ENCODE data around the gene HIVEP1.
"Not testable (repeated sequence)": the region's sequence is repeated elsewhere in the genome, so short reads cannot be mapped to it uniquely, and the experiment has no call there.

HIVEP1 gene

DNA sequence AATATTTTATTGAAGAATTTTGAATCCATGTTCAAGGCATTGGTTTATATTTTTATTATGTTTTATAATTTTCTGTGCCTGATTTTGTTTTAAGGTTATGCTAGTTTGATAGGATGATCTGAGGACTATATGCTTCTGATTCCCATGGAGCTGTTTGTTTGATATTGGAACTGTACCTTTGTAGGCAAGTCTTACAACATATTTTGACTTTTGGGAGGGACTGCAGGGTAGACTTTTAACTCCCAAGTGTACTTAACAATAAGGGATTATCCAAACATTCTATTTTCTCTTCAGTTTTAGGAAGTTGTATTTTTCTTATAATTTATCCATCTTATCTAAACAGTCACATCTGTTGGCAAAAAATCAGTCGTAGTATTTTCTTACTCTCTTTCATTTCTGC is 82.6 kb downstream of the HIVEP1 start:
- no peak for DNase-seq

DNA sequence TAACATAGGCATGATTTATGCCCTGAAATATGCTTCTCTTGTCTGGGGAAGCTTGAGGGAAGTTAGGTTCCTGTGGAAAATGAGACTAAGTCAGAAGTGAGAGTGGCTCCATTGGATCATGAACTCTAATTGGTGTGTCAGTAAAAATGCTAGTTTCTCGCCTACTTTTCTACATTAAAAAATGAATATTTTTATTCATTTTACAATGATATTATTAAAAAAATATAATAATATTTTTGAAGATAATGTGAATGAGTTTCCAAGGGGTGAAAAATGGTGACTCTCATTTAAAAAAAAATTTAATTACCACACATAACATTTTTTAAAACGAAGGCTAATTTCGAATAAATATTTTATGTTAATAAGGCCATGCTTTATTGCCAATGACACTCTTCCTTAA is 84.2 kb downstream of the HIVEP1 start:
- DNase-seq = no peak

DNA sequence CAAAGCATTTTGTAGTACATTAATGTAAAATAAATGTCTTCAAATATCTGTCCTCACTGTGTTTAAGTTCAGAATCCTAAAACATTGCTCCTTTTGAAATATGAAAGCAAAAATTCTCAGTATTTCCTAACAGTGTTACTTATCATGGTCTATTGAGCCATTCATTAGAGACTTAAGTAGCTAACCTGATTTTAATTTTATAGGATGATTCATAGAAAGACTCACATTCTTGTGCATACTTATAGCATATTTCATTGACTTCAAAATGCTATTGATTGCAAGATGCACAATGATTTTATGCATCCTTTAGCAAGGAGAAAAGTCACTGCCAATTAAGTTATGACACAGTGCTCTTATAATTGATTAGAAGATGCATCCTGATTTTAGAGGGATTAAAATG is 85.7 kb downstream of the HIVEP1 start:
- DNase-seq = no peak

DNA sequence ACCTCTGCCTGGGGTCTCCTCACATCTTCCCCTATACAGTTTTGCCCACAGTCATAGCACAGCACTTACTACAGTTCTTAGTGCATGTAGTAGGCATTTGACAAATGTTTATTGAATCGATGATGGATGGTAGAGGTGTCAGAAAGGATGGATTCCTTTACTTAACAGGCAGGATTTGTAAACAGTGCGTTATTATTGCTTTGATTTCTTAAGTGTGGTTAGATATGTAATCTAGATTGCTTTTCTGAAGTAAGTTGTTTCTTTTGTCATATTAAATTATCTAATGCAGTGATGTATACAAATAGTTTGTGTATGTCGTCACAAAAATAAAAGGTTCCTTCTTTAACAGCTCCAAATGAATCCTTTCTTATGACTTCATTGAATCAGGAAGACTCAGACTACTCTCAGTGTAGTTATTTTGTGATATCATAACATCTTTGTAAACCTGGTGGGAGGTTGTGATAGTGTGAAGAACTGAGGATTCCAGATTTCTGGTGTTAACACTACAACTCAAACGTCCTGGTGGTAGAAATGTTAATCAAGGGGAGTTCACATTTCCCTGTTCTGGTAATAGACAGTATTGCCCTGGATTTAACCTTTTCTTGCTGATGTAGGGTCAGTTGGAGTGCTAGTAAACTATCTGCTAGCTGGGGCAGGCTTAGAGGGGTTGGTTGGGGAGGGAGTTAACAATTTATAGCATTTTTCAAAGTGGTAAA is 87.7 kb downstream of the HIVEP1 start:
- no peak for DNase-seq

DNA sequence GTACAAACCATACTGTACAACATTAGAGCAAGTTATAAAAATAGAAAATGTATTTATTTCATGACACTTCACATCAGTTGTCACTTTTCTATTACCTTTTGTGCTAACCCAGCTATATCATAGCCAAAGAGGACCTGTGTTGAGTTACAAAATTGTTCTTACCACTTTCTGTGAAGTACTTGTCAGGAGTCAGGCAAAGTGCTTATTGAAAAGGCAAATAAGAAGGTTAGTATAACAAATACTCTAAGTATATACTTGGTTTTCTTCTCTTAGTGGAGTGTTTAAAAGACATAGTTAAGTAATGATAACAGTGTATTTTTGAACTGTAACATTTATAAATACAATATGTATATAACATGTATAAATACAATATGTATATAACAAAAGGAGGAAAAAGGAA is 88.9 kb downstream of the HIVEP1 start:
- DNase-seq = no peak

DNA sequence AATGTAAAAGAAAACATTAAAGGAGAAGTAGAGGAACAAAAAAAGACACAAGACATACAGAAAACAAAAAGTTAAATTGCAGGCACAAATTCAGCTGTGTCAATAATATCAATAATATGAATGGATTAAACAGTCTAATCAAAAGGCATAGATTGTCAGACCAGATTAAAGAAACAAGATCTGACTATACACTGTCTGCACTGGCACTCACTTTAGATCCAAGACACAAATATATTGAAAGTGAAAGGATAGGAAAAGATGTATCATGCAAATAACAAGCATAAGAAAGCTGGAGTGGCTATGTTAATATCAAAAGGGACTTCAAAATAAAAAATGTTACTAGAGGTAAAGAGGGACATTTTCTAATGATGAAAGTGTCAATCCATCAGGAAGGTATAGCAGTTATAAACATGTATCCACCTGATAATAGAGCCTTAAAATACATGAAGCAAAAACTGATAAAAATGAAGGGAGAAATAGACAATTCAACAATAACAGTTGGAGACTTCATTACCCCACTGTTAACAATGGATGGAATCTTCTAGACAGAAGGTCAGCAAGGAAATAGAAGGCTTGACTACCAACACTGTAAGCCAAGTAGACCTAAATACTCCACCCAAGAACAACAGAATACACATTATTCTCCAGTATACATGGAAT is 89.7 kb downstream of the HIVEP1 start:
- DNase-seq = no peak

DNA sequence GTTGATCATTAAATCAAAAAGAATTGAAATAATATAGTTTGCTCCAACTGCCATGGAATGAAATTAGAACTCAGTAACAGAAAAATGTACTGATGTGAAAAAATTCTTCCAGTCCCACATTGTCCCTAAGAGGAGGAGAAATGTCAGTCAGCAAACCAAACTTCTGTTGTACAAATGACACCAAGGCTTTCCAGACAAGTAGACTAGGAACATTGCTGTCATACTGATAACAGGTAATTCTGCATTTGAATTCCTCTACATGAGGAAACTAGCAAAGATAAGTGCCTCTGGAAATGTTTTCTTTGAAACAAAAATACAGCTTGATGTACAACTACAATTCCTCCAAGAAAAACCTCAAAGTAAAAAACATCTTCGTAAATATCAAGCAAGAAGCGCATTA is 90.2 kb downstream of the HIVEP1 start:
- no peak for DNase-seq

DNA sequence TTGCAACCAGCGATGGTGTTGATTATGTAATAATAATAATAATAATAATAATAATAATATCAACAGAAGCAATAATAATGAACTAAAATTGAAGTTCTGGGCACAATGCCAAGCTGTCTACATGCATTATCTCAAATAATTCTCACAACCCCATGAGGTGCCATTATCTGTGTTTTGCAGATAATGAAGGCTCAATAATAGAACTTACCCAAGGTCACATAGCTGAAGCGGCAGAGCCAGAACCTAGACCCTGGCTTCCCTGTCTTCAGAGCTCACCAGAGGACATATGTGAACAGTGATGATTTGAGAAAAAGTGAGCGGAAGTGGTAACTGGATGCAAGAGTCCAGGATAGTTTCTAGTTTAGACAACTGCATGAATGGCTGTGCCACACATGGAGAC is 91.0 kb downstream of the HIVEP1 start:
- DNase-seq = no peak

DNA sequence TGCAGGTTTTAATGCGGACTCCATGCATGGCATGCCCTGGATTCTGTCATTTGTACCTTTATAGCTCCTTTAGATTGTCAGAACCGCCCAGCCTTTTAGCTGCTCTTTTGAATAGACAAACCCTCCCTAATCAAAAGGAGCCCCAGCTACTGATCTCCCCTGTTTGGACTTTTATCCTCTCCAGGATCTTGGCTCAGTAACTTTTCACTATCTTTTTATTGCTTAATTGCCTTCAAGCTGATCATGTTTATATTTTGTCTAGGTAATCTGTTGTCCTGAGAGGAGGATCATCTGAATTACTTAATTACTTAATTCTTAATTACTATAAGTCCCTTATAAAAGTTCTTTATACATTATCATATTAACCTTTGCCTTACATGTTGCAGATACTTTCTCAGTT is 93.2 kb downstream of the HIVEP1 start:
- DNase-seq = no peak

DNA sequence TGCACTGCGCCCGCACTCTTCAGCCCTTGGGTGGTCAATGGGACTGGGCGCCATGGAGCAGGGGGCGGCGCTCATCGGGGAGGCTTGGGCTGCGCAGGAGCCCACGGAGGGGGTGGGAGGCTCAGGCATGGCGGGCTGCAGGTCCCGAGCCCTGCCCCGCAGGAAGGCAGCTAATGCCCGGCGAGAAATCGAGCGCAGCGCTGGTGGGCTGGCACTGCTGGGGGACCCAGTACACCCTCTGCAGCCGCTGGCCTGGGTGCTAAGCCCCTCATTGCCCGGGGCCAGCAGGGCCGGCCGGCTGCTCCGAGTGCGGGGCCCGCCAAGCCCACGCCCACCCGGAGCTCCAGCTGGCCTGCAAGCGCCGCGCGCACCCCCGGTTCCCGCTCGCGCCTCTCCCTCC is 96.3 kb downstream of the HIVEP1 start:
- DNase-seq = not testable (repeated sequence)

DNA sequence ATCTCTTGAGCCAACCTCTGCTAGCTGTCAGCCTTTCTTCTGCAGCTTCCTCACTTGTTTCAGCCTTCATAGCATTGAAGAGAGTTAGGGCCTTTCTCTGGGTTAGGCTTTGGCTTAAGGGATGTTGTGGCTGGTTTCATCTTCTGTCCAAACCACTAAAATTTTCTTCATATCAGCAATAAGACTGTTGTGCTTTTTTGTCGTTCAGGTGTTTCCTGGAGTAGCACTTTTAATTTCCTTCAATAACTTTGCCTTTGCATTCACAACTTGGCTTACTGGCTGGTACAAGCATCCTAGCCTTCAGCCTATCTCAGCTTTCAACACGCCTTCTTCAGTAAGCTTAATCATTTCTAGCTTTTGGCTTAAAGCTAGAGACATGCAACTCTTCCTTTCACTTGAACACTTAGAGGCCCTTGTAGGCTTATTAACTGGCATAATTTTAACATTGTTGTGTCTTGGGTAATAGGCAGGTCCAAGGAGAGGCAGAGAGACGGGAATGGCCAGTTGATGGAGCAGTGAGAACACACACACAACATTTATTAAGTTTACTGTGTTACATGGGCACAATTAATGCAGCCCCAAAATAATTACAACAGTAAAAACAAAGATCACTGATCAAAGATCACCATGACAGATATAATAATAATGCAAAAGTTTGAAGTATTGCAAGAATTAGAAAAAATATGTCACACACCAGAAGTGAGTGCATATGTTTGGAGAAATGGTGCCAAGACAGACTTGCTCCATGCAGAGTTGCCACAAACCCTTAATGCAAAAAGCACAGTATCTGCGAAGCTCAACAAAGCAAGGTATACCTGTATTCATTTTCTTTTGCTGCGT is 98.6 kb downstream of the HIVEP1 start:
- DNase-seq = no peak

DNA sequence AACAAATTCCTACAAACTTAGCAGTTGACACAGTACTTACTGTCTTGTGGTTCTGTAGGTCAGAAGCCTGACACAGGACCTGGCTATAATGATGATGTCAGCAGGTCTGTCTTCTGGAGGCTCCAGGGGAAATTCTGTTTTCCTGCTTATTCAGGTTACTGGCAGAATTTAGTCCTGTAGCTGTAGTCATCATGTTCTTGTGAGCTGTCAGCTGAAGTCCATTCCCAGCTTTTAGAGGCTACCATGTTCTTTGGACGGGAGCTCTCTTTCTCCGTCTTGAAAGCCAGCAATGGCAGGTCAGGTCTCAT is 99.2 kb downstream of the HIVEP1 start:
- DNase-seq = no peak

DNA sequence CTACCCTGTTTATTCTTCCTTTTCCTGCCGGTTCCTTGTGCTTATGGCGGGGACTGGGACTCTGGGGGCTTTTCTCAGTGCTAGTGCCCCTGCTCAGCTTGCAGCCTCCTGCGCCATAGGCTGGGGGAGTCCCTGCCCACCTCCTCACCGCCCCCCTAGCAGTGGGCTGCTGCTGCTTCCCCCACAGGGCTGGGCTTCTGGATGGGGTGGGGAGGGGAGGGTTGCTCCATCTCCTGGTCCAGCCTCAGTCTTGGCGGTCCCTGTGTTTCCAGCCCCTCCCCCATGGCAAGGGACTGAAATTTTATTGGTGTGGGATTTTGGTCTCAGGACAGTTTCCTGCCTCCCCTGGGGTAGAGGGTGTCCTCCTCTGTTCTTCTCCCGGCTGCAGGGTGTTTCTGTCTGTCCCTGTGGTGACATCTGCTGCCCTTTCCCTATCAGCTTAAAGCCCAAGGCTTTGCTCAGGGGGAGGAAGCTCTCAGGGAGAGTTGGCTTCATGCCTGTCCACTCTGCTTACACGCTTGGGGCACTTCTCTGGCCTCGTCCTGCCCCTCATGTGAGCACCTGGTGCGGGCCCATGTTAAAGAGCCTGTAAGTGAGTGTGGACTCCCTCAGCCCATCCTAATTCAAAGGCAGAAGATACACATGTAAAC is 100.6 kb downstream of the HIVEP1 start:
- DNase-seq = no peak

DNA sequence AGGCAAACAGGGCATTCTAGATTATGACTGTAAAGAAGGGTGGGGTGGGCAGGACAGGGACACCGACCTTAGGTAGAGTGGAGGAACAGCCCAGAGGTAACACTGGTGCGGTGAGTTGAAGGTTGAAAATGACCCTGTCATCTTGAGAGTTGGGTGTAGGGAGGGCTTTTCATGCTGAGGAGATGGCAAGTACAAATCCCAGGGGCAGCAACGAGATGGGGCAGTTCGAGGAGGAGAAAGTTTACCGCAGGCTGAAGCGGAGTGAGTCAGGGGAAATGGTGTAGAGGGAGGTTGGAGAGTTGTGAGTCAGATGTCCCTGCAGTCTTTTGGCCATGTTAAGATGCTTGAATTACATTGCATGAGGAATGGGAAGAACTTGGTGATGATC is 101.1 kb downstream of the HIVEP1 start:
- DNase-seq = no peak

DNA sequence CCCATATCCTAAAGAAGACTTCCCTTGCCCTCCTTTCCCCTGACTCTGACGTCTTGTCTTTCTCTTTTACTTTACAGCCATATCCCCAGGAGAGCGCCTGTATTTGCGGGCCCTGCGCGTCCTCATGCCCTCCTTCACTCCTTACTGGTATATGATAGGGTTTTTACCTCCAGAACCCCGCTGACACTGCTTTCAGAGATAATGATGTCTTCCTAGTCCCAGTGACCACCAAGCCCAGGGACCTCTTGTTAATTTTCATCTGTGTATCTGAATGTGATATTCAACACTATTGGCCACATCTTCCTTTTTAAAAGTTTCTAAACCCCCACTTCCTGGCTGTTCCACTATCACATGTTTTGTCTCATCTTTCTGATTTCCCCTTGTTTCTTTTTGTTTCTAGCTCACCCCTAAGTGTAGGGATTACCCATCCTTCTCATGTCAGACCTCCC is 102.0 kb downstream of the HIVEP1 start:
- no peak for DNase-seq

DNA sequence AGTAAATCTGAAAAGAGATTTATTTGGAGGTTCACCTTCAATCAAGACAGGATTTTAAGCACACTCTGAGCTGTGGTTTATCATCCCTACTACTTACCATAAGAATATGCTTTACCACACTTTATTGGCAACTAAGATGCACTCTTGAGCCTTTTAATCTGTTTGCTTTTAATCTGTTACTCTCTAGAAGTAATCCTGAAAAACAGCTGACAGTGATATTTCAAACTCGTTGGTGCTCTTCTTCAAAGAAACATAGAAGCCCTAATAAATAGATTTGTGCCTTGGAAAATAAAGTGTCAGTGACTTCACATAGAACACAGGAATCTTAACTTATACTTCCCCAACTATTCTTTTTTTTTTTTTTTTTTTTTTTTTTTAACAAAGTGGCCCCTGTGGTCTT is 102.9 kb downstream of the HIVEP1 start:
- no peak for DNase-seq

DNA sequence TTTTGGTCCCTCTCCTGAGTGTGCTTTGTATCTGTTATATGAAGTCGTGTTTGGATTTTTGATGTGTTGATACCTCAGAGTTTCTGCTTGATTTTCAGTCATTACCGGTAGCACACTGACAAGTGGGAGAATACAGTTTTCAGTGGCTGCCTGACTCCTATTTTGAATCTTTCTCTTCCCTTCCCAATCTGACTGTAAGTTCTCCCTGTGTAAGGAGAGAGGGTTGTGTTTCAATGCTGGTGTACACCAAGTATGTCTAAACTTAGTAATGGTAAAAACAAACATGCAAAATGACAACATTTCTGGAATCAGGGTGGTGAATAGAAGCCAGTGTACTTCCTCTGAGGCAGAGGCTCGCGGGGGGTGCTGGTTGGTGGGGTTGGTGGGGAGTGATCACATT is 103.4 kb downstream of the HIVEP1 start:
- DNase-seq = no peak

DNA sequence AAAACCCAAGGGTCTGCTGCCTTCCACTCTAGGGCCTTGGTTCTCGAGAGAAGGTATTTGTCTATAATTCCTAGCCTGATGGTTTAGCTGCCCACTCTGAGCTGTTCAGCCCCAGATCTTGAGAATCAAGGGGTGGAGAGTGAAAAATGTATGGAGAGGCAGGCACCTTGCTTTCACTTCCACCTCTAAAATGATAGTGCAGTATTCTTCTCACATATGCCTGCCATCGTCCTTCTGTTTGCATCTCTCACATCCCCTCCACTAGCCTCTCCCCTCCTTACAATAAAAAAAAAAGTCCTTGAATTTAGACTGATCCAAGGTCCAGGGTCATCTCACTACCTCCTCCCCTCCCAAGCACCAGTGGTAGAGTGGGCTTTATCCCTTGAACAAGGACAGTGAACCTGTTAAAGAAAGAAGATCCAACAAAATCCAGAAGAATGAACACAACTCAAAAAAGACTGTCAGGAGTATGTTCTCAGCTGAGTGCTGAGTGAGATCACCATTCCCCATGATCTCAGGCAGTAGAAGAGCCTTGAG is 104.2 kb downstream of the HIVEP1 start:
- DNase-seq = no peak

DNA sequence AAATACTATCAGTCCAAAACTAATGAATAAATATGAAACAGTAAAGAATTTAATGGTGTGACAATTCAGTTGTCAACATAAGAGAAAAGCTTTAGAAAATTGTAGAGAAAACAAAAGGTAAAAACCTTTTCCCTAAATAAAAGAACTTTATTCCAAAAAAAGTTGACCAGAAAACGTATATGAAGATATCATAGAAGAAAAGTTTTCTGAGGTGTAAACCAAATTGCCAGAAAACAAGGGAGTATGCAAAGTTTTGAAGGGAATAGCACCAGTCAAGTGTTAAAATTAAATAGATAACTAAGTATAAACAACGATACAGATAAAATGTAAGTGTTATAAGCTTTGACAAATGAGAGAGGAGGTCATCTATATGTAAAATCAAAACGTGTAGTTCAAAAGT is 104.9 kb downstream of the HIVEP1 start:
- DNase-seq = no peak

DNA sequence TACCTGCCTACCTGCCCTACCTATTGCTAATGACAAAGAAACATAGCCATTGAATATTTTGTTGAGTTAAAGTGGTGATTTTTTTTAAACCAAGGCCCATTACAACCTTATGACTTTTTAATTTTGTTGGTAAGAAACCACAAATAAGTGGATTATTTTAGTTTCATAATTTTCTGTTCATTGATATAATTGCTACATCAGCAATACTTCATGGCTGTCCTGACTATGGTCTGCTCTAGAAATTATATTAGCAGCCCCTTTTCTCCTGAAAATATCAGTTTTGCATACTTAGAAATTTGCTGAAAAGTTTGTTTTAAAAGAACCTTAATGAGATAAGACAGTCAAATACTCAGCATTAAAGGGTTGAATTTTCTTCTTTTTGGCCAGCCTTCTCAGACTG is 106.5 kb downstream of the HIVEP1 start:
- DNase-seq = no peak

DNA sequence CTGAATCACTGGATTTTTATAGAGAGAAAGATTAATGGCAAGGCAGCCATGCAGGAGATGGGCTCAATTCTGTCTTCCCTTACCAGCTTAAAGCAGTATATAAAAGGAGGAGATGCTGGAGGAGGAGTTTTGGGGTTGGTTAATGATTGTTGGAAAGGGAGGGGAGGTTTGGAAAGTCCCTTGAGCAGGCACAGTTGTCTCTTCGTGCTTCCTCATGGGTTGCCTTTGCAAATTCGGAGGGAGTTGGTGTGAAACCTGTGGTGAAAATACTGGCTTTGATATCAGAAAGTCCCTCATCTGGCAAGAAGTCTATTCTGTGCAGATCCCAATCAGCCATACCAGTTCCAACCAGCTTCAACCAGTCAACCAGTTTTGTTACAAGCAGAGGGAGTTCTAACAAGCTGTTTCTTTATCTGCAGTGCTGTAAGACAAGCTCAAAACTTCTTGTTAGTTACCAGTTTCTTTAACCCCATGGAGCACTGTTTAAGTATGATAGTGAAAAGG is 107.0 kb downstream of the HIVEP1 start:
- DNase-seq = no peak

DNA sequence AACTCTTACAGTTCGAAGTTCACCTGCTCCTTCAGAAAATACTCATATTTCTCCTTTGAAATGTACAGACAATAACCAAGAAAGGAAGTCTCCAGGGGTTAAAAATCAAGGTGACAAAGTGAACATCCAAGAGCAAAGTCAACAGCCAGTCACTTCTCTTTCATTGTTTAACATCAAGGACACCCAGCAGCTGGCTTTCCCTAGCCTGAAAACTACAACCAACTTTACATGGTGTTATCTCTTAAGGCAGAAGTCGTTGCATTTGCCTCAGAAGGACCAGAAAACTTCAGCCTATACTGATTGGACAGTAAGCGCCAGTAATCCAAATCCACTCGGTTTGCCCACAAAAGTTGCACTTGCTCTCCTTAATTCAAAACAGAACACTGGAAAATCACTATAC is 113.3 kb downstream of the HIVEP1 start:
- no peak for DNase-seq

DNA sequence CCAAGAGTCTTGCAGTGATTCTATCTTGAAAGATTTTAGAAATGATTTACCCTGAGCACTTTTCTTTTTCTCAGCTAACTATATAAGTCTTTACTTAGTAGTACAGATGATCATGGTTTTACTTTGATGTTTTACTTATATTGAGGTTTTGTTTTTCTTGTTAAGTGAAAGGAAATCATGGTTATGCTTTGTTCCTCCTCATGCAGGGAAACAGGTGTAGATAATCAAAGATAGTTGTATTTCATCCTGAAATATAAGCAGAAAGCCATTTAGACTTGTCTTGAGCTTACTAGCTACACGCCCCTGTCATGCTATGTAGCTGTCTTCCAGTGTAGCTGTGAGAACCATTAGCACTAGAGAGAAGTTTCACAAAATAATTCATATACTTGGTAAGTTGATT is 113.9 kb downstream of the HIVEP1 start:
- no peak for DNase-seq
